K562 (cell line): Measurements from ENCODE around the gene LRRC4. TPM values are rescaled to one million over a fixed set of nuclear protein-coding genes. Genes with fewer than 3 reads are reported as not detected.
A peak's percentile ranks its signal among the peaks of the same experiment; 100 is the strongest.

Experiments
- BDP1 ChIP-seq: IDR thresholded peaks from 3 replicates; pipeline ENCODE4 v1.6.1; 2011; ENCODE audit not compliant: insufficient read length, insufficient read depth
- BRCA1 ChIP-seq, 2 experiments: fragments of 450-650 bp in 1 of 2; sonication (generic) in 1 of 2; formaldehyde crosslinking in 1 of 2; IDR thresholded peaks; 2 replicates each; pipeline versions ENCODE4 v1.5.0 to v1.6.1; 2017 to 2020; ENCODE audit warnings: mild to moderate bottlenecking in 1 of 2, missing genetic modification reagents in 1 of 2
- FOXJ3 ChIP-seq: sonication (generic); formaldehyde crosslinking; IDR thresholded peaks from 2 replicates; pipeline ENCODE4 v1.4.0; 2020; ENCODE audit warnings: mild to moderate bottlenecking, missing genetic modification reagents
- HOXB6 ChIP-seq: fragments of 250-450 bp; sonication (Bioruptor Pico); IDR thresholded peaks from 2 replicates; pipeline ENCODE4 v1.5.1; 2022; ENCODE audit warnings: mild to moderate bottlenecking, borderline replicate concordance
- POLR2B ChIP-seq: fragments of 450-650 bp; IDR thresholded peaks from 2 replicates; pipeline ENCODE4 v1.6.1; 2018; ENCODE audit warnings: low read depth; ENCODE audit not compliant: partially characterized antibody
- RBM22 ChIP-seq: fragments of 200-400 bp; formaldehyde crosslinking; IDR thresholded peaks from 2 replicates; pipeline ENCODE4 v1.6.1; 2018; ENCODE audit warnings: low read length, low read depth; ENCODE audit not compliant: poor library complexity, severe bottlenecking
- RBM34 ChIP-seq: fragments of 200-400 bp; formaldehyde crosslinking; IDR thresholded peaks from 2 replicates; pipeline ENCODE4 v1.6.1; 2018; ENCODE audit warnings: low read length, borderline replicate concordance; ENCODE audit not compliant: insufficient read depth
- RNF2 ChIP-seq: sonication (generic); IDR thresholded peaks from 2 replicates; pipeline ENCODE4 v1.6.1; 2016
- SLC30A9 ChIP-seq: fragments of 250-450 bp; sonication (Bioruptor Pico); IDR thresholded peaks from 2 replicates; pipeline ENCODE4 v1.8.0; 2022; ENCODE audit warnings: mild to moderate bottlenecking, moderate library complexity
- ZNF280B ChIP-seq: fragments of 250-450 bp; sonication (Bioruptor Pico); IDR thresholded peaks from 2 replicates; pipeline ENCODE4 v1.5.1; 2021; ENCODE audit warnings: mild to moderate bottlenecking
- ZNF354B ChIP-seq: fragments of 250-450 bp; sonication (Bioruptor Pico); IDR thresholded peaks from 2 replicates; pipeline ENCODE4 v1.4.0; 2020
- ZNF699 ChIP-seq: fragments of 250-450 bp; sonication (Bioruptor Pico); IDR thresholded peaks from 2 replicates; pipeline ENCODE4 v1.8.0; 2021; ENCODE audit warnings: mild to moderate bottlenecking, moderate library complexity; ENCODE audit not compliant: insufficient replicate concordance
- polyA plus RNA-seq, 8 experiments: library from polyadenylated mRNA; depleted of rRNA in 4 of 8; stranded (reverse) in 5 of 8; unstranded in 3 of 8; fragments of >200 nt; fragmentation: Nextera tagmentation in 2 of 8; fragmentation: Illumina TruSeq in 1 of 8; extraction: Ambion mirVana in 2 of 8; extraction: Trizol in 1 of 8; gene quantifications; 2 replicates each; pipeline versions ENCODE4 v1.2.1 to v1.2.3, GENCODE V29; 2011 to 2014; ENCODE audit warnings: inconsistent platforms in 1 of 8, missing spikeins in 1 of 8
- total RNA-seq, 7 experiments: library from RNA; depleted of rRNA in 6 of 7; stranded (reverse); fragments of >200 nt in 6 of 7; fragmentation: Illumina TruSeq in 2 of 7; extraction: Trizol in 2 of 7; gene quantifications; 2 replicates each; pipeline versions ENCODE4 v1.2.1 to v1.2.3, GENCODE V29; 2011 to 2021; ENCODE audit warnings: low replicate concordance in 1 of 7
- TF ChIP-seq, protein P1 (sequence below), 2 experiments: fragments of 450-650 bp; formaldehyde crosslinking in 1 of 2; IDR thresholded peaks; 2 replicates each; pipeline versions ENCODE4 v1.4.0 to v1.6.1; 2014 to 2020; ENCODE audit warnings: mild to moderate bottlenecking in 2 of 2, borderline replicate concordance in 1 of 2, low read depth in 1 of 2
- TF ChIP-seq, protein P2 (sequence below): fragments of 450-650 bp; IDR thresholded peaks from 2 replicates; pipeline ENCODE4 v1.6.1; 2016; ENCODE audit warnings: antibody characterized with exemption
- TF ChIP-seq, protein P3 (sequence below): IDR thresholded peaks from 2 replicates; pipeline ENCODE4 v1.6.1; 2011; ENCODE audit not compliant: insufficient read length; ENCODE audit errors: extremely low read depth

The LRRC4 gene
- total and polyA plus RNA-seq, 9 of the 15 experiments (the other 6 are each of a cell fraction or from before 2014, with no cell fraction given), result 0.04 to 0.11 TPM; not detected in 7

DNA sequence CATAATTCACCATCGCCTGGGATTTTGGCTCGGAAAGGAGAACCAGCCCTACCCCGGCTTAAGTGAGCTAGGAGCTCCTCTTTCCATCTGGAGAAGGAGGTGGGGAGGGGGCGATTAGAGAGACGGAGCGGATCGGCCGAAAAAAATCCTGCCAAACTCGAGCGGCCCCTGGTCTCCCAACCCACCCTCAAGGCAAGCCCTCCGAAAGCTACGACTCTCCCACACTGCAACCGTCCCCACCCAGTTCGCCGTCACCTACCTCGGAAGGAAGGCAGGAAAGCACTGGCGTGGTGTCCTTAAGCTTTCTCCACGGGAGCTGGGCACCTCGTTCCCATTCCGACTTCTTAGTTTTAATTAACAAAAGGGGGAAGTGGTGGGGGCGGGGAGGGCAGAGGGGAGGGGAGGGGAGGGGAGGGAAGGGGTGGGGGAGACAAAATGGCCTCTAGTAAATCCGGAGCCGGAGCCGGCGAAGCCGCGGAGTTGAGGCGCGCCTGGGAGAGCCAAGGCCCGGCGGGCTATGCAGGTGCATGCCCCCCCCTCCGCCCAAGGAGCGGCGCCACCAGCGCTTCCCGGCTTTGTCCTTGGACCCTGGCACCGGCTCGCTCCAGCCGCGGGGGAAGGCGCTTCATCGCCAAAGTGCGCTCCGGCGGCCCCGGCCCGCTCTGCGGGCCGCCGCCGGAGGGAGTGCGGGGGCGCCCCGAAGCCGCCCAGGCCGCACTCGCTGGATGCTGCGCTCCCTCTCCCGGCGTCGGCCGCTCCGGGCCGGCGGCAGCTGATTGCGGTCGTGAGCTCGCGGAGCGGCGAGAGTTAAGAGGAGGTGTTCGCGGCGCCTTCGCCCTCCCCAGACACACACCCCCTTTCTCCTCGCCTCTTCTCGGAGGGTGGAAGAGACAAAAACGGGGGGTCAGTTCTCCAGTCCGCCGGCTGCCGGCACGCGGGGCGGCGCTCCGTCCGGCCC, at the start of gene LRRC4 (continued):
- TF ChIP-seq, protein P1, sequence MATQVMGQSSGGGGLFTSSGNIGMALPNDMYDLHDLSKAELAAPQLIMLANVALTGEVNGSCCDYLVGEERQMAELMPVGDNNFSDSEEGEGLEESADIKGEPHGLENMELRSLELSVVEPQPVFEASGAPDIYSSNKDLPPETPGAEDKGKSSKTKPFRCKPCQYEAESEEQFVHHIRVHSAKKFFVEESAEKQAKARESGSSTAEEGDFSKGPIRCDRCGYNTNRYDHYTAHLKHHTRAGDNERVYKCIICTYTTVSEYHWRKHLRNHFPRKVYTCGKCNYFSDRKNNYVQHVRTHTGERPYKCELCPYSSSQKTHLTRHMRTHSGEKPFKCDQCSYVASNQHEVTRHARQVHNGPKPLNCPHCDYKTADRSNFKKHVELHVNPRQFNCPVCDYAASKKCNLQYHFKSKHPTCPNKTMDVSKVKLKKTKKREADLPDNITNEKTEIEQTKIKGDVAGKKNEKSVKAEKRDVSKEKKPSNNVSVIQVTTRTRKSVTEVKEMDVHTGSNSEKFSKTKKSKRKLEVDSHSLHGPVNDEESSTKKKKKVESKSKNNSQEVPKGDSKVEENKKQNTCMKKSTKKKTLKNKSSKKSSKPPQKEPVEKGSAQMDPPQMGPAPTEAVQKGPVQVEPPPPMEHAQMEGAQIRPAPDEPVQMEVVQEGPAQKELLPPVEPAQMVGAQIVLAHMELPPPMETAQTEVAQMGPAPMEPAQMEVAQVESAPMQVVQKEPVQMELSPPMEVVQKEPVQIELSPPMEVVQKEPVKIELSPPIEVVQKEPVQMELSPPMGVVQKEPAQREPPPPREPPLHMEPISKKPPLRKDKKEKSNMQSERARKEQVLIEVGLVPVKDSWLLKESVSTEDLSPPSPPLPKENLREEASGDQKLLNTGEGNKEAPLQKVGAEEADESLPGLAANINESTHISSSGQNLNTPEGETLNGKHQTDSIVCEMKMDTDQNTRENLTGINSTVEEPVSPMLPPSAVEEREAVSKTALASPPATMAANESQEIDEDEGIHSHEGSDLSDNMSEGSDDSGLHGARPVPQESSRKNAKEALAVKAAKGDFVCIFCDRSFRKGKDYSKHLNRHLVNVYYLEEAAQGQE (IDR thresholded peaks at IDR 0.05; ENCODE audit: borderline replicate concordance), result no peak
- TF ChIP-seq, protein P1 (CRISPR knock-in tag; IDR thresholded peaks at IDR 0.05; ENCODE audit: low read depth), result no peak
- no peak for TF ChIP-seq BRCA1 (IDR thresholded peaks at IDR 0.05)
- TF ChIP-seq BRCA1 (CRISPR knock-in tag; IDR thresholded peaks at IDR 0.05), result no peak
- TF ChIP-seq BDP1, result no peak
- TF ChIP-seq POLR2B, result no peak
- no peak for TF ChIP-seq ZNF354B (CRISPR knock-in tag)
- TF ChIP-seq SLC30A9 (CRISPR knock-in tag), result no peak
- no peak for TF ChIP-seq RNF2
- TF ChIP-seq HOXB6 (CRISPR knock-in tag), result no peak
- no peak for TF ChIP-seq RBM34
- TF ChIP-seq, protein P2, sequence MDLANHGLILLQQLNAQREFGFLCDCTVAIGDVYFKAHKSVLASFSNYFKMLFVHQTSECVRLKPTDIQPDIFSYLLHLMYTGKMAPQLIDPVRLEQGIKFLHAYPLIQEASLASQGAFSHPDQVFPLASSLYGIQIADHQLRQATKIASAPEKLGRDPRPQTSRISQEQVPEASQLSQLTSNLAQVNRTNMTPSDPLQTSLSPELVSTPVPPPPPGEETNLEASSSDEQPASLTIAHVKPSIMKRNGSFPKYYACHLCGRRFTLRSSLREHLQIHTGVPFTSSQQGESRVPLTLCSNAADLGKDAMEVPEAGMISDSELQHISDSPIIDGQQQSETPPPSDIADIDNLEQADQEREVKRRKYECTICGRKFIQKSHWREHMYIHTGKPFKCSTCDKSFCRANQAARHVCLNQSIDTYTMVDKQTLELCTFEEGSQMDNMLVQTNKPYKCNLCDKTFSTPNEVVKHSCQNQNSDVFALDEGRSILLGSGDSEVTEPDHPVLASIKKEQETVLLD, result no peak
- TF ChIP-seq FOXJ3 (CRISPR knock-in tag), result no peak
- no peak for TF ChIP-seq ZNF280B (CRISPR knock-in tag)
- no peak for TF ChIP-seq ZNF699 (CRISPR knock-in tag)
- peak; percentile 14 for TF ChIP-seq RBM22
- TF ChIP-seq, protein P3, sequence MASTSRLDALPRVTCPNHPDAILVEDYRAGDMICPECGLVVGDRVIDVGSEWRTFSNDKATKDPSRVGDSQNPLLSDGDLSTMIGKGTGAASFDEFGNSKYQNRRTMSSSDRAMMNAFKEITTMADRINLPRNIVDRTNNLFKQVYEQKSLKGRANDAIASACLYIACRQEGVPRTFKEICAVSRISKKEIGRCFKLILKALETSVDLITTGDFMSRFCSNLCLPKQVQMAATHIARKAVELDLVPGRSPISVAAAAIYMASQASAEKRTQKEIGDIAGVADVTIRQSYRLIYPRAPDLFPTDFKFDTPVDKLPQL, result no peak
